Measurements from ENCODE around the gene PSPC1. TPM values are rescaled to one million over a fixed set of nuclear protein-coding genes. Genes with fewer than 3 reads are reported as not detected.
"Not testable (repeated sequence)": the region's sequence is repeated elsewhere in the genome, so short reads cannot be mapped to it uniquely, and the experiment has no call there.

Gene PSPC1
- total RNA-seq, 1 donor from 2014 or later, result 42.3 TPM

DNA sequence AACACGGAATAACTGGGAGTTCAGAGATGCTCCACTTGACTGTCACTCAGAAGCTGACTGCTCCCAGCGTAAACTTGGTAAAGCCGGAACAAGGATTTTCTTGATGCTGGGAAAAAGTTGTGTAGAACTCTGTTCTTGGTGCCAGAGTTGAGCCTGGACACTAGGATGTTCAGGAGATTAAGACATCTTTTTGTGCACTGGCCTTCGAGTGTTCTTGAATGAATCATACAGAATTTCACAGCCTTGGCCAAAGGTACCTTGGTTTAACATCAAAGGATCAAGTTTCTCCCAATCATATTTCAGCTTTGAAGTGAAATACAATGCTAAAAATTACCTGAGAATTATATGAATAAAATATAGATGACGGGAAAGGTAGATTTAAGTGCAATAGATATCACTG lies 81.8 kb downstream of the PSPC1 start:
- not testable (repeated sequence) for H3K27me3 ChIP-seq (ENCODE audit: control insufficient read depth, insufficient read depth, low read length); H3K4me3 ChIP-seq (ENCODE audit: low read depth, low read length); H3K36me3 ChIP-seq (ENCODE audit: control insufficient read depth, insufficient read depth, low read length); DNase-seq (ENCODE audit: low read depth)

- no peaks in the 10 kb centered on the region for H3K36me3 ChIP-seq (ENCODE audit: control insufficient read depth, insufficient read depth, low read length)
- TF ChIP-seq, protein P1, sequence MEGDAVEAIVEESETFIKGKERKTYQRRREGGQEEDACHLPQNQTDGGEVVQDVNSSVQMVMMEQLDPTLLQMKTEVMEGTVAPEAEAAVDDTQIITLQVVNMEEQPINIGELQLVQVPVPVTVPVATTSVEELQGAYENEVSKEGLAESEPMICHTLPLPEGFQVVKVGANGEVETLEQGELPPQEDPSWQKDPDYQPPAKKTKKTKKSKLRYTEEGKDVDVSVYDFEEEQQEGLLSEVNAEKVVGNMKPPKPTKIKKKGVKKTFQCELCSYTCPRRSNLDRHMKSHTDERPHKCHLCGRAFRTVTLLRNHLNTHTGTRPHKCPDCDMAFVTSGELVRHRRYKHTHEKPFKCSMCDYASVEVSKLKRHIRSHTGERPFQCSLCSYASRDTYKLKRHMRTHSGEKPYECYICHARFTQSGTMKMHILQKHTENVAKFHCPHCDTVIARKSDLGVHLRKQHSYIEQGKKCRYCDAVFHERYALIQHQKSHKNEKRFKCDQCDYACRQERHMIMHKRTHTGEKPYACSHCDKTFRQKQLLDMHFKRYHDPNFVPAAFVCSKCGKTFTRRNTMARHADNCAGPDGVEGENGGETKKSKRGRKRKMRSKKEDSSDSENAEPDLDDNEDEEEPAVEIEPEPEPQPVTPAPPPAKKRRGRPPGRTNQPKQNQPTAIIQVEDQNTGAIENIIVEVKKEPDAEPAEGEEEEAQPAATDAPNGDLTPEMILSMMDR (IDR thresholded peaks at IDR 0.05; ENCODE audit: insufficient read depth, low read length, poor library complexity, severe bottlenecking), result no peak
- DNase-seq (ENCODE audit: low read depth), result no peak
- H3K4me3 ChIP-seq (ENCODE audit: low read depth, low read length), result no peak overlapping the region
- H3K27me3 ChIP-seq (ENCODE audit: control insufficient read depth, insufficient read depth, low read length), result no peaks in the 10 kb centered on the region
Observed at GRCh38 chr13:19695829-19696228, 86.9 kb downstream of the PSPC1 start.

DNA sequence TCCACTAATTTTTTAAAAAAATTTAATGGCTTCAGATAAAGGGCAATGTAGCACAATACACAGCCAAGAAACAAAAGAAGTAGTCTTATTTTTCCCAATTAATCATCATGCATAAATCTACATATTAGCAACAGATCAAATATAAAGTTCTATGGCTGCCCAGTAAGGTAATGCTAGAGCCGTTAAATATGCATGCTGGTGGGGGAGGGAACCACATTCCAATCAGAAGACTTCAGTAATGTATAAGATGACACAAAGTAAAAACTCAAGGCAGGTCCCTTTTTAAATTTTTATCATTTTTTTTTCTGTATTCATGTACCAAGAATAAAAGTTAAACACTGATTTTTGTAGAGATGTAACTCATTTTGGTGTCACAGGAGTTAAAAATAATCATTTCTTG lies 87.3 kb downstream of the PSPC1 start:
- no peak for DNase-seq (ENCODE audit: low read depth)

DNA sequence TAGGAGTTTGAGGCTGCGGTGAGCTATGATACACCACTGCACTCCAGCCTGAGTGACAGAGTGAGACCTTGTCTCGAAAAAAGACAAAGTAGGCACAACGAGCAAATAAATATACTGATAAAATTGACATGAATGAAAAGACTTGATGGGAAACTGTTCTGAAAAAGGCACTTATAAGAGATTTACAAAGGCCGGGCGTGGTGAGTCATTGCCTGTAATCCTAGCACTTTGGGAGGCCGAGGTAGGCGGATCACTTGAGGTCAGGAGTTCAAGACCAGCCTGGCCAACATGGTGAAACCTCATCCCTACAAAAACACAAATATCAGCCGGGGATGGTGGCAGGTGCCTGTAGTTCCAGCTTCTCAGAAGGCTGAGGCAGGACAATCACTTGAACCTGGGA lies 91.3 kb downstream of the PSPC1 start:
- not testable (repeated sequence) for H3K4me3 ChIP-seq (ENCODE audit: low read depth, low read length); DNase-seq (ENCODE audit: low read depth); H3K36me3 ChIP-seq (ENCODE audit: control insufficient read depth, insufficient read depth, low read length); H3K27me3 ChIP-seq (ENCODE audit: control insufficient read depth, insufficient read depth, low read length)

More for the DNA sequence above, 87.3 kb downstream of the PSPC1 start:
- Histone ChIP-seq H3K36me3 (ENCODE audit: control insufficient read depth, insufficient read depth, low read length) (no peaks in the 10 kb centered on the region), H3K4me3 (ENCODE audit: low read depth, low read length) (no peak overlapping the region), H3K27me3 (ENCODE audit: control insufficient read depth, insufficient read depth, low read length) (no peaks in the 10 kb centered on the region)
- TF ChIP-seq, protein P1 (IDR thresholded peaks at IDR 0.05; ENCODE audit: insufficient read depth, low read length, poor library complexity, severe bottlenecking), result no peak

DNA sequence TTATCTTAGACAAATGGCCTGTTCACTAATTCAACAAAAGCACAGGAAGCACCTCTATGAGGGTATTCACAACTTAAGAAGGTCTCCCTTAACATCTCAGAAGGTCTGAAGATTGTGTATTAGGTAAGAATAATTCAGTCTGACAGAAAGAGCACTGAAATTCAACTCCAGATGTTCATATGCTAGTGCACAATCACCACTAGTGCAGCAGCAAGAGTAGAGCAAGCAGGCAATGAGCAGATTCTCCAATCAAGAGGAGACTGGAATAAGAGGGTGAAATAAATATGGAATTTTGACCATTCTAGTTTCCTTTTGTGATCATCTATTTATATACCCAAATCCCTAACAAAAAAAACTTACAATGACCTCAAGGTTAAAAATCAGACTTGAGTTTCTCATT lies 97.3 kb downstream of the PSPC1 start:
- Histone ChIP-seq H3K27me3 (ENCODE audit: control insufficient read depth, insufficient read depth, low read length) (no peaks in the 10 kb centered on the region), H3K36me3 (ENCODE audit: control insufficient read depth, insufficient read depth, low read length) (no peaks in the 10 kb centered on the region), H3K4me3 (ENCODE audit: low read depth, low read length) (no peak overlapping the region)
- TF ChIP-seq, protein P1 (IDR thresholded peaks at IDR 0.05; ENCODE audit: insufficient read depth, low read length, poor library complexity, severe bottlenecking), result no peak
- DNase-seq (ENCODE audit: low read depth), result no peak

DNA sequence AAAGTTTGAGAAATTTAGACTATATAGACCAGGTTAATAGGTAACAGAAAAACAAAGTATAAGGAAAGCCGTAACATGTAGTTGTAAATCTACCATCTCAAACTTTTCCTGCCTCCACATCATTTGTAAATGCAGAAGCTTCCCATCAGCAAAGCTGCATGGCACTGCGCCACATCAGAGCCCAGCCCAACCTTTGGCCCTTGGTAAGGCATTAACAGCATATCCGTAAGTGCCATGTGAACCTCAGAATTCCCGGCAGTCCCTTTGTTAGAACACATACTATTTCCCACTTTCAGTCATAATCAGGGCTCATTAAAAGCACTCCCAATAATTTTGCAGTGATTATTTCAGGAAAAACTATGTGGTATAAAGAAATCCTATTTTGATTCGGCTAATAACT lies 97.7 kb downstream of the PSPC1 start:
- TF ChIP-seq, protein P1 (IDR thresholded peaks at IDR 0.05; ENCODE audit: insufficient read depth, low read length, poor library complexity, severe bottlenecking), result no peak
- Histone ChIP-seq H3K4me3 (ENCODE audit: low read depth, low read length) (no peak overlapping the region), H3K27me3 (ENCODE audit: control insufficient read depth, insufficient read depth, low read length) (no peaks in the 10 kb centered on the region), H3K36me3 (ENCODE audit: control insufficient read depth, insufficient read depth, low read length) (no peaks in the 10 kb centered on the region)
- DNase-seq (ENCODE audit: low read depth), result no peak

GRCh38 chr13:19681517-19681916 lies 101.2 kb downstream of the PSPC1 start:
- DNase-seq (ENCODE audit: low read depth), result no peak
- no peaks in the 10 kb centered on the region for H3K27me3 ChIP-seq (ENCODE audit: control insufficient read depth, insufficient read depth, low read length)
- TF ChIP-seq, protein P1 (IDR thresholded peaks at IDR 0.05; ENCODE audit: insufficient read depth, low read length, poor library complexity, severe bottlenecking), result no peak

More at GRCh38 chr13:19681517-19681916, 101.2 kb downstream of the PSPC1 start:
- H3K4me3 ChIP-seq (ENCODE audit: low read depth, low read length), result no peak overlapping the region
- no peaks in the 10 kb centered on the region for H3K36me3 ChIP-seq (ENCODE audit: control insufficient read depth, insufficient read depth, low read length)

Data from kidney epithelial cell (primary cell).